HepG2 (cell line): ENCODE measurements around the gene COQ7. TPM values are rescaled to one million over a fixed set of nuclear protein-coding genes. Genes with fewer than 3 reads are reported as not detected.
A peak's percentile ranks its signal among the peaks of the same experiment; 100 is the strongest.

ENCODE experiments used
- ARID4A ChIP-seq: sonication (generic); formaldehyde crosslinking; IDR thresholded peaks from 2 replicates; pipeline ENCODE4 v1.5.0; 2020; ENCODE audit warnings: mild to moderate bottlenecking, missing genetic modification reagents, borderline replicate concordance
- FOXK1 ChIP-seq: sonication (generic); formaldehyde crosslinking; IDR thresholded peaks from 2 replicates; pipeline ENCODE4 v1.4.0; 2020; ENCODE audit warnings: low read depth, missing genetic modification reagents, borderline replicate concordance
- HOMEZ ChIP-seq: IDR thresholded peaks from 2 replicates; pipeline ENCODE4 v1.6.1; 2016; ENCODE audit warnings: low read depth
- IRF2 ChIP-seq: IDR thresholded peaks from 2 replicates; pipeline ENCODE4 v1.6.1; 2018; ENCODE audit warnings: missing genetic modification reagents, missing compliant biosample characterization
- KAT8 ChIP-seq: IDR thresholded peaks from 2 replicates; pipeline ENCODE4 v1.6.1; 2016; ENCODE audit warnings: missing genetic modification reagents, missing compliant biosample characterization
- KLF11 ChIP-seq: IDR thresholded peaks from 2 replicates; pipeline ENCODE4 v1.6.1; 2016; ENCODE audit warnings: missing compliant biosample characterization
- MAX ChIP-seq: IDR thresholded peaks from 2 replicates; pipeline ENCODE4 v1.6.1; 2012; ENCODE audit warnings: inconsistent platforms
- MNT ChIP-seq: fragments of 450-650 bp; IDR thresholded peaks from 2 replicates; pipeline ENCODE4 v1.6.1; 2016
- NR2C2 ChIP-seq: sonication (generic); formaldehyde crosslinking; IDR thresholded peaks from 2 replicates; pipeline ENCODE4 v1.4.0; 2020; ENCODE audit warnings: missing genetic modification reagents, mild to moderate bottlenecking, moderate library complexity, borderline replicate concordance
- RFXANK ChIP-seq: IDR thresholded peaks from 2 replicates; pipeline ENCODE4 v1.6.1; 2016
- SNAPC2 ChIP-seq: sonication (generic); formaldehyde crosslinking; IDR thresholded peaks from 2 replicates; pipeline ENCODE4 v1.8.1; 2022; ENCODE audit warnings: mild to moderate bottlenecking, missing genetic modification reagents
- SOX13 ChIP-seq, 3 experiments: fragments of 450-650 bp in 1 of 3; sonication (generic) in 1 of 3; formaldehyde crosslinking in 1 of 3; IDR thresholded peaks in 2 of 3; conservative IDR thresholded peaks in 1 of 3; 2 replicates each; pipeline versions ENCODE4 v1.5.0 to v1.6.1; 2016 to 2020; ENCODE audit warnings: antibody characterized with exemption in 1 of 3, mild to moderate bottlenecking in 1 of 3, missing compliant biosample characterization in 1 of 3, missing genetic modification reagents in 1 of 3, moderate library complexity in 1 of 3
- TFAP4 ChIP-seq: sonication (generic); IDR thresholded peaks from 2 replicates; pipeline ENCODE4 v1.6.1; 2016; ENCODE audit warnings: low read depth, borderline replicate concordance
- ZBTB4 ChIP-seq: sonication (generic); formaldehyde crosslinking; IDR thresholded peaks from 2 replicates; pipeline ENCODE4 v1.4.0; 2020; ENCODE audit warnings: missing genetic modification reagents, mild to moderate bottlenecking, borderline replicate concordance
- ZNF331 ChIP-seq: sonication (generic); formaldehyde crosslinking; IDR thresholded peaks from 2 replicates; pipeline ENCODE4 v1.4.0; 2020; ENCODE audit warnings: missing genetic modification reagents
- ZNF547 ChIP-seq: sonication (generic); formaldehyde crosslinking; IDR thresholded peaks from 2 replicates; pipeline ENCODE4 v1.5.1; 2020; ENCODE audit warnings: mild to moderate bottlenecking, missing genetic modification reagents
- polyA plus RNA-seq, 8 experiments: library from polyadenylated mRNA; depleted of rRNA in 3 of 8; stranded (reverse) in 7 of 8; unstranded in 1 of 8; fragments of >200 nt; fragmentation: Illumina TruSeq in 4 of 8; extraction: Trizol in 4 of 8; gene quantifications; 2 replicates each; pipeline versions ENCODE4 v1.2.1 to v1.2.3, GENCODE V29; 2011 to 2016; ENCODE audit warnings: low read depth in 4 of 8, missing spikeins in 1 of 8, mixed read lengths in 1 of 8; ENCODE audit not compliant: insufficient read depth in 1 of 8
- total RNA-seq, 5 experiments: library from RNA; depleted of rRNA; stranded (reverse); fragments of >200 nt; fragmentation: Illumina TruSeq; extraction: Trizol; gene quantifications; 2 replicates each; pipeline ENCODE4 v1.2.3, GENCODE V29; 2016; ENCODE audit warnings: low read depth in 1 of 5

The COQ7 gene
- total and polyA plus RNA-seq, 2 of the 13 experiments (the other 11 are each of a cell fraction or from before 2014, with no cell fraction given), result 20.1 to 45.7 TPM

GRCh38 chr16:19094542-19095365 lies 27.3 kb downstream of the COQ7 start (continued):
- TF ChIP-seq ZBTB4 (no peak), KAT8 (CRISPR knock-in tag) (peak; percentile 86), KLF11 (CRISPR knock-in tag) (no peak), MAX (peak; percentile 88), RFXANK (CRISPR knock-in tag) (0 out of 2 replicates have a peak, but pooled peaks have one; percentile 8), NR2C2 (peak; percentile 32; the same call in 1 of the 2 replicates), HOMEZ (CRISPR knock-in tag) (peak; percentile 17; the same call in 1 of the 2 replicates), ARID4A (CRISPR knock-in tag) (peak; percentile 46; the same call in 1 of the 2 replicates), ZNF547 (CRISPR knock-in tag) (no peak), FOXK1 (CRISPR knock-in tag) (peak; percentile 75; the same call in 1 of the 2 replicates), SNAPC2 (no peak), TFAP4 (peak; percentile 91), MNT (peak; percentile 78), ZNF331 (CRISPR knock-in tag) (0 out of 2 replicates have a peak, but pooled peaks have one; percentile 18), IRF2 (CRISPR knock-in tag) (peak; percentile 100), SOX13 (IDR thresholded peaks at IDR 0.05) (no peak), SOX13 (CRISPR knock-in tag; conservative IDR thresholded peaks at IDR 0.05 in 1 of 2, IDR thresholded peaks at IDR 0.05 in 1 of 2) (no peak)
